ENCODE results near the gene CALR. TPM values are rescaled to one million over a fixed set of nuclear protein-coding genes. Genes with fewer than 3 reads are reported as not detected.
A peak's percentile ranks its signal among the peaks of the same experiment; 100 is the strongest.
"Not testable (repeated sequence)": the region's sequence is repeated elsewhere in the genome, so short reads cannot be mapped to it uniquely, and the experiment has no call there.

The CALR gene
- total RNA-seq, 4 donors from 2014 or later, result 166 to 616 (median 392) TPM

- DNase-seq, result no peak
- Histone ChIP-seq H3K27ac (no peak overlapping the region), H3K36me3 (no peaks in the 10 kb centered on the region), H3K27me3 (no peaks in the 10 kb centered on the region), H3K9me3 (no peaks in the 10 kb centered on the region), H3K4me3 (no peak overlapping the region), H3K4me1 (no peaks in the 10 kb centered on the region)
- intact Hi-C loops (cut with DNase I; ENCODE audit: low total_unique reads), result no loop called here
- TF ChIP-seq POLR2A (IDR thresholded peaks at IDR 0.05), result no peak
- no peak for TF ChIP-seq CTCF (IDR thresholded peaks at IDR 0.05)
Measured at GRCh38 chr19:12954612-12954962, 16.2 kb downstream of the CALR start.

- H3K27me3 ChIP-seq; H3K27ac ChIP-seq; H3K9me3 ChIP-seq; H3K4me3 ChIP-seq; H3K4me1 ChIP-seq; H3K36me3 ChIP-seq; intact Hi-C loops (cut with DNase I; ENCODE audit: low total_unique reads); DNase-seq: not testable (repeated sequence)
Measured at GRCh38 chr19:12955575-12955974, 17.2 kb downstream of the CALR start.

GRCh38 chr19:12955996-12956395 lies 17.6 kb downstream of the CALR start:
- DNase-seq, result no peak
- Histone ChIP-seq H3K9me3 (no peaks in the 10 kb centered on the region), H3K27ac (peak overlapping the region in 1 of 2 donors; percentile 95), H3K36me3 (no peaks in the 10 kb centered on the region), H3K27me3 (no peaks in the 10 kb centered on the region), H3K4me3 (peak overlapping the region; percentile 59 to 80), H3K4me1 (no peaks in the 10 kb centered on the region)
- TF ChIP-seq POLR2A (IDR thresholded peaks at IDR 0.05) (no peak), CTCF (IDR thresholded peaks at IDR 0.05) (no peak)
- intact Hi-C loops (cut with DNase I; ENCODE audit: low total_unique reads), result no loop called here

GRCh38 chr19:12956446-12957388 lies 18.3 kb downstream of the CALR start, which contains the start of gene GADD45GIP1:
Gene GADD45GIP1 (minus strand): TSS chr19:12957223. CDS start chr19:12957212, 11 bp downstream.
- DNase-seq, result peak; percentile 61 to 81
- Histone ChIP-seq H3K4me1 (no peaks in the 10 kb centered on the region), H3K27me3 (no peaks in the 10 kb centered on the region), H3K27ac (peak within 1 kb of the TSS; percentile 84 to 95), H3K9me3 (no peaks in the 10 kb centered on the region), H3K36me3 (no peaks in the 10 kb centered on the region), H3K4me3 (peak within 1 kb of the TSS; percentile 59 to 80)
- peak; percentile 37 to 63 for TF ChIP-seq POLR2A (IDR thresholded peaks at IDR 0.05)
- no peak for TF ChIP-seq CTCF (IDR thresholded peaks at IDR 0.05)
- intact Hi-C loops (cut with DNase I; ENCODE audit: low total_unique reads), result no loop called here

- DNase-seq; H3K27me3 ChIP-seq; H3K9me3 ChIP-seq; H3K4me1 ChIP-seq; intact Hi-C loops (cut with DNase I; ENCODE audit: low total_unique reads); H3K36me3 ChIP-seq: not testable (repeated sequence)
- H3K4me3 ChIP-seq, result peak overlapping the region; percentile 59 to 80
- peak overlapping the region; percentile 84 to 95 for H3K27ac ChIP-seq
Measured at GRCh38 chr19:12957389-12957952, 19.1 kb downstream of the CALR start.

- Histone ChIP-seq H3K27ac (no peak overlapping the region), H3K4me3 (no peak overlapping the region), H3K4me1 (no peaks in the 10 kb centered on the region), H3K9me3 (no peaks in the 10 kb centered on the region), H3K36me3 (no peaks in the 10 kb centered on the region), H3K27me3 (no peaks in the 10 kb centered on the region)
- intact Hi-C loops (cut with DNase I; ENCODE audit: low total_unique reads), result no loop called here
- no peak for DNase-seq
- no peak for TF ChIP-seq POLR2A (IDR thresholded peaks at IDR 0.05)
- TF ChIP-seq CTCF (IDR thresholded peaks at IDR 0.05), result no peak
Measured at GRCh38 chr19:12959481-12959880, 21.1 kb downstream of the CALR start.
